ENCODE data around the gene ANKRD18A.
"Not testable (repeated sequence)": the region's sequence is repeated elsewhere in the genome, so short reads cannot be mapped to it uniquely, and the experiment has no call there.

The ANKRD18A gene

DNA sequence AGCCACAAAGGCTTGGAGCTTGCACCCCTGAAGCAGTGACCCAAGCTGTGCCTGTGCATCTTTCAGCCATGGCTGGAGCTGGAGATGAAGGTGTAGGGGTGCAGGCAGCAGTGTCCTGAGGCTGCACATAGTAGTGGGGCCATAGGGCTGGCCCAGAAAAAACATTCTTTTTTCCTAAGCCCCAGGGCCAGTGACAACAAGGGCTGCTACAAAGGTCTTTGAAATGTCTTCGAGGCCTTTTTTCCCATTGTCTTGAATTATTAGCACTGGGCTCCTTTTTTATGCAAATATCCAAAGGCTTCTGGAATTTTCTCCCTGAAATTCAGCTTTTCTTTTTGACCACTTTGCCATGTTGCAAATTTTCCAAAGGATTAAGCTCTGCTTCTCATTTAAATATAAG lies 62.6 kb downstream of the ANKRD18A start:
- not testable (repeated sequence) for DNase-seq; H4K20me1 ChIP-seq (ENCODE audit: insufficient read depth, low read length); H3F3A ChIP-seq (ENCODE audit: insufficient read depth, low read length); H3K4me3 ChIP-seq (ENCODE audit: low read length); H3K36me3 ChIP-seq (replicated peaks; ENCODE audit: insufficient read depth, low read length); H3K9ac ChIP-seq (ENCODE audit: low read length); H3K27ac ChIP-seq (ENCODE audit: low read length); H3K9me2 ChIP-seq (replicated peaks; ENCODE audit: insufficient read depth, low read length); H3K79me2 ChIP-seq (ENCODE audit: low read length); H3K9me3 ChIP-seq (replicated peaks; ENCODE audit: insufficient read depth, low read length); H3K27me3 ChIP-seq (replicated peaks; ENCODE audit: insufficient read depth, low read length); H3K4me2 ChIP-seq (ENCODE audit: low read depth, low read length); H3K4me1 ChIP-seq (ENCODE audit: low read length); H2AFZ ChIP-seq (ENCODE audit: low read length)

GRCh38 chr9:38554966-38555365 lies 65.4 kb downstream of the ANKRD18A start:
- H3K4me2 ChIP-seq (ENCODE audit: low read depth, low read length); H3F3A ChIP-seq (ENCODE audit: insufficient read depth, low read length); H3K79me2 ChIP-seq (ENCODE audit: low read length); H3K4me1 ChIP-seq (ENCODE audit: low read length); DNase-seq; H3K9ac ChIP-seq (ENCODE audit: low read length); H3K9me3 ChIP-seq (replicated peaks; ENCODE audit: insufficient read depth, low read length); H4K20me1 ChIP-seq (ENCODE audit: insufficient read depth, low read length); H2AFZ ChIP-seq (ENCODE audit: low read length); H3K27ac ChIP-seq (ENCODE audit: low read length); H3K9me2 ChIP-seq (replicated peaks; ENCODE audit: insufficient read depth, low read length); H3K27me3 ChIP-seq (replicated peaks; ENCODE audit: insufficient read depth, low read length); H3K36me3 ChIP-seq (replicated peaks; ENCODE audit: insufficient read depth, low read length); H3K4me3 ChIP-seq (ENCODE audit: low read length): not testable (repeated sequence)

DNA sequence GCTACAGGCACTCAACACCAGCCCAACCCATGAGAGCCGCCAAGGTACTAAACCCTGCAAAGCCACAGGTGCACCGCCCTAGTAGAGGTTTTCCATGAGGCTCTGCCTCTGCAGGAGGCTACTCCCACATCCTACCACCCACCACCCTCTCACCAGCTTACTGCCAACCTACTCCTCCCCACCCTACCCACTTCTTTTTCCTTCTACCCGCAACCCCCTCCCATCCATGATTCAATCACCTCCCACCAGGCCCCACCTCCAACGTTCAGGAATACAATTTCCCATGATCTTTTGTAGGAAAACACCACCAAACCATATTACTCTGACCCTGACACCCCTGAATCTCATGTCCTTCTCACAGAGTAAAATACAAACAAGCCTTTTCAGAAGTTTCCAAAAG lies 67.4 kb downstream of the ANKRD18A start:
- H3K79me2 ChIP-seq (ENCODE audit: low read length); H4K20me1 ChIP-seq (ENCODE audit: insufficient read depth, low read length); H3K27me3 ChIP-seq (replicated peaks; ENCODE audit: insufficient read depth, low read length): not testable (repeated sequence)

DNA sequence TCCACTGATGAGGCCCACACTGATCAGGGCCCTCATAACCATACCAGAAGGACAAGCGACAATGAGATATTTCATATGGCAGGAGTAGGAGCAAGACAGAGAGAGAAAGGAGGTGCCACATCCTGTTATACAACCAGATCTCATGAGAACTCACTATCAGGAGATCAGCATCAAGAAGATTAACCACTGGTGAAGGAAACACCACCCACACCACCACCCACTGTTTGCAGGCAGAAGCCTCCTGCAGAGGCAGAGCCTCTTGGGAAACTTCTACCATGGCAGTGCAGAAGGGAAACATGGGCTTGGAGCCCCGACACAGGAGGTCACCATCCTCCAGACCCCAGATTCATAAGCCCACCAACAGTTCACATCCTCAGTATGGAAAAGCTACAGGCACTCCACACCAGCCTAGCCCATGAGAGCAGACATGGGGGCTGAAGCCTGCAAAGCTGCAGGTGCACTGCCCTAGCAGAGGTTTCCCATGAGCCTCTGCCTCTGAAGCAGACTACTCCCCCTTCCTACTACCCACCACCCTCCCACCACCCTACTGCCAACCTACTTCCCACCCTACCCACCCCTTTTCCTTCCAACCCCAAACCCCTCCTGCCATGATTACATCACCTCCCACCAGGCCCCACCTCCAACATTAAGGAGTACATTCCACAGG lies 73.8 kb downstream of the ANKRD18A start:
- not testable (repeated sequence) for H3K27me3 ChIP-seq (replicated peaks; ENCODE audit: insufficient read depth, low read length); H3K27ac ChIP-seq (ENCODE audit: low read length); H3K9me3 ChIP-seq (replicated peaks; ENCODE audit: insufficient read depth, low read length); H4K20me1 ChIP-seq (ENCODE audit: insufficient read depth, low read length); H3K36me3 ChIP-seq (replicated peaks; ENCODE audit: insufficient read depth, low read length); H3K4me1 ChIP-seq (ENCODE audit: low read length); H3K79me2 ChIP-seq (ENCODE audit: low read length); H3K9ac ChIP-seq (ENCODE audit: low read length); H2AFZ ChIP-seq (ENCODE audit: low read length); H3K4me3 ChIP-seq (ENCODE audit: low read length); H3K4me2 ChIP-seq (ENCODE audit: low read depth, low read length); H3K9me2 ChIP-seq (replicated peaks; ENCODE audit: insufficient read depth, low read length); H3F3A ChIP-seq (ENCODE audit: insufficient read depth, low read length); DNase-seq

More for the DNA sequence above, 67.4 kb downstream of the ANKRD18A start:
- DNase-seq; H3K27ac ChIP-seq (ENCODE audit: low read length); H3K9ac ChIP-seq (ENCODE audit: low read length); H3K9me2 ChIP-seq (replicated peaks; ENCODE audit: insufficient read depth, low read length); H3F3A ChIP-seq (ENCODE audit: insufficient read depth, low read length); H3K4me1 ChIP-seq (ENCODE audit: low read length); H3K4me3 ChIP-seq (ENCODE audit: low read length); H3K9me3 ChIP-seq (replicated peaks; ENCODE audit: insufficient read depth, low read length); H3K4me2 ChIP-seq (ENCODE audit: low read depth, low read length); H3K36me3 ChIP-seq (replicated peaks; ENCODE audit: insufficient read depth, low read length); H2AFZ ChIP-seq (ENCODE audit: low read length): not testable (repeated sequence)

GRCh38 chr9:38540535-38540934 lies 79.9 kb downstream of the ANKRD18A start:
- H3K4me3 ChIP-seq (ENCODE audit: low read length); H4K20me1 ChIP-seq (ENCODE audit: insufficient read depth, low read length); H3K9me3 ChIP-seq (replicated peaks; ENCODE audit: insufficient read depth, low read length); H3K27me3 ChIP-seq (replicated peaks; ENCODE audit: insufficient read depth, low read length); H2AFZ ChIP-seq (ENCODE audit: low read length); H3K4me1 ChIP-seq (ENCODE audit: low read length); H3K9ac ChIP-seq (ENCODE audit: low read length); H3F3A ChIP-seq (ENCODE audit: insufficient read depth, low read length); H3K9me2 ChIP-seq (replicated peaks; ENCODE audit: insufficient read depth, low read length); H3K79me2 ChIP-seq (ENCODE audit: low read length); DNase-seq; H3K36me3 ChIP-seq (replicated peaks; ENCODE audit: insufficient read depth, low read length); H3K4me2 ChIP-seq (ENCODE audit: low read depth, low read length); H3K27ac ChIP-seq (ENCODE audit: low read length): not testable (repeated sequence)

GRCh38 chr9:38529317-38529716 lies 91.1 kb downstream of the ANKRD18A start:
- H4K20me1 ChIP-seq (ENCODE audit: insufficient read depth, low read length): no peaks in the 10 kb centered on the region
- H3K36me3 ChIP-seq (replicated peaks; ENCODE audit: insufficient read depth, low read length): no peaks in the 10 kb centered on the region
- no peak for TF ChIP-seq EZH2 (optimal IDR thresholded peaks at IDR 0.05; ENCODE audit: low read depth, low read length)
- no peak for TF ChIP-seq CTCF (IDR thresholded peaks at IDR 0.05; ENCODE audit: low read length)
- DNase-seq: no peak
- H3K79me2 ChIP-seq (ENCODE audit: low read length): no peaks in the 10 kb centered on the region
- no peak overlapping the region for H2AFZ ChIP-seq (ENCODE audit: low read length)
- H3K9me2 ChIP-seq (replicated peaks; ENCODE audit: insufficient read depth, low read length): no peaks in the 10 kb centered on the region
- H3K9ac ChIP-seq (ENCODE audit: low read length): no peak overlapping the region
- H3K4me3 ChIP-seq (ENCODE audit: low read length): no peak overlapping the region
- no peaks in the 10 kb centered on the region for H3K27me3 ChIP-seq (replicated peaks; ENCODE audit: insufficient read depth, low read length)
- H3F3A ChIP-seq (ENCODE audit: insufficient read depth, low read length): no peaks in the 10 kb centered on the region
- no peak overlapping the region for H3K4me2 ChIP-seq (ENCODE audit: low read depth, low read length)
- H3K9me3 ChIP-seq (replicated peaks; ENCODE audit: insufficient read depth, low read length): no peaks in the 10 kb centered on the region
- H3K27ac ChIP-seq (ENCODE audit: low read length): no peak overlapping the region
- H3K4me1 ChIP-seq (ENCODE audit: low read length): no peaks in the 10 kb centered on the region
